ENCODE data around the gene GABARAP. TPM values are rescaled to one million over a fixed set of nuclear protein-coding genes. Genes with fewer than 3 reads are reported as not detected.
A peak's percentile ranks its signal among the peaks of the same experiment; 100 is the strongest.

GABARAP gene
- total RNA-seq, 6 experiments from 2014 or later: 238 to 330 (median 244) TPM

DNA sequence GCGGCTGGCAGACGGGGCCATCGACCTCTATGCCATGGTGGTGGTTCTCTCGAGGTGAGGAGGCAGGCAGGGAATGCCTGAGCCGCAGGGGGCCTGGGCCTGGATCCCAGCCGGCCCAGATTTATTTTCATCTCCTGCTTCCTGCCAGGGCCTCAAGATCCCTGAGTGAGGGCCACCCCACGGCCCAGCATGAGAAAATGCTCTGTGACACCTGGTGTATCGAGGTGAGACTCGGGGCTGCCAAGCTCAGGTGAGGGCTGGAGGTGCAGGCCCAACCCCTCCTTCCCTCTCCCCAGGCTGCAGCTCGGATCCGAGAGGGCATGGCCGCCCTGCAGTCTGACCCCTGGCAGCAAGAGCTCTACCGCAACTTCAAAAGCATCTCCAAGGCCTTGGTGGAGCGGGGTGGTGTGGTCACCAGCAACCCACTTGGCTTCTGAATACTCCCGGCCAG is 17.6 kb downstream of the GABARAP start:
- no peak overlapping the region for H3K4me3 ChIP-seq
- H3K4me1 ChIP-seq: peaks cover 0 to 40% (median 6%) of the 10 kb centered on the region in 4 donors
- 90% methylated on average over 2 of the region's 15 CpGs for WGBS (ENCODE audit: insufficient coverage, low coverage, low lambda C conversion rate, missing lambda C conversion rate)
- TF ChIP-seq, protein P1, sequence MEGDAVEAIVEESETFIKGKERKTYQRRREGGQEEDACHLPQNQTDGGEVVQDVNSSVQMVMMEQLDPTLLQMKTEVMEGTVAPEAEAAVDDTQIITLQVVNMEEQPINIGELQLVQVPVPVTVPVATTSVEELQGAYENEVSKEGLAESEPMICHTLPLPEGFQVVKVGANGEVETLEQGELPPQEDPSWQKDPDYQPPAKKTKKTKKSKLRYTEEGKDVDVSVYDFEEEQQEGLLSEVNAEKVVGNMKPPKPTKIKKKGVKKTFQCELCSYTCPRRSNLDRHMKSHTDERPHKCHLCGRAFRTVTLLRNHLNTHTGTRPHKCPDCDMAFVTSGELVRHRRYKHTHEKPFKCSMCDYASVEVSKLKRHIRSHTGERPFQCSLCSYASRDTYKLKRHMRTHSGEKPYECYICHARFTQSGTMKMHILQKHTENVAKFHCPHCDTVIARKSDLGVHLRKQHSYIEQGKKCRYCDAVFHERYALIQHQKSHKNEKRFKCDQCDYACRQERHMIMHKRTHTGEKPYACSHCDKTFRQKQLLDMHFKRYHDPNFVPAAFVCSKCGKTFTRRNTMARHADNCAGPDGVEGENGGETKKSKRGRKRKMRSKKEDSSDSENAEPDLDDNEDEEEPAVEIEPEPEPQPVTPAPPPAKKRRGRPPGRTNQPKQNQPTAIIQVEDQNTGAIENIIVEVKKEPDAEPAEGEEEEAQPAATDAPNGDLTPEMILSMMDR (IDR thresholded peaks at IDR 0.05): no peak
- TF ChIP-seq POLR2A (IDR thresholded peaks at IDR 0.05): no peak
- H3K9me3 ChIP-seq: no peaks in the 10 kb centered on the region
- DNase-seq (no peak), ATAC-seq (no peak)
- H3K36me3 ChIP-seq: peaks cover 0 to 58% (median 36%) of the 10 kb centered on the region in 4 donors
- H3K27ac ChIP-seq: no peak overlapping the region
- no peaks in the 10 kb centered on the region for H3K27me3 ChIP-seq
- intact Hi-C loops (cut with DNase I): no loop called here

GRCh38 chr17:7224110-7224509 is 18.1 kb downstream of the GABARAP start:
- Histone ChIP-seq H3K4me3 (no peak overlapping the region), H3K27ac (no peak overlapping the region), H3K9me3 (no peaks in the 10 kb centered on the region), H3K27me3 (no peaks in the 10 kb centered on the region), H3K4me1 (peaks cover 0 to 45% (median 8%) of the 10 kb centered on the region in 4 donors), H3K36me3 (peaks cover 0 to 55% (median 32%) of the 10 kb centered on the region in 4 donors)
- ATAC-seq: no peak
- DNase-seq: no peak
- intact Hi-C loops (cut with DNase I): no loop called here
- TF ChIP-seq, protein P1 (IDR thresholded peaks at IDR 0.05): no peak
- TF ChIP-seq POLR2A (IDR thresholded peaks at IDR 0.05): peak; percentile 24
- WGBS (ENCODE audit: insufficient coverage, low coverage, low lambda C conversion rate, missing lambda C conversion rate): 60% methylated on average over 2 of the region's 10 CpGs

DNA sequence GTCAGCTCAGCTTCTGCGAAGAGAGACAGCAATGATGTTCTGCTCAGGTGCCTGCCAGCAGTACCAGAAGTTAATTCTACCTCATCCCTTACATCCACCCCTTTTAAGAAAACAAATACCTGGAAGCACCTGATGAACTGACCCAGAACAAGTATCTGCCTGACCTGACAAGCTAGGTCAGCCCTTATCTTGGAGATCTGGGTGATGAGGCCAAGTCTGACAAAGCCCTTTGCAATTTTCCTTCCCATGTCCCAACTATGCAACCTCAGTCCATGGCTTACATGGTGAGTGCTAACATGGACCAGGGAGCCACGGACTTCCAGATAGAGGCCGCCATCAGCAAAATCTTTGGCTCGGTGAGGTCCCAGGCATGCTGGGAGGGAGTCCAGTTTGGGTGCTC is 18.9 kb downstream of the GABARAP start:
- H3K36me3 ChIP-seq: peaks cover 0 to 52% (median 30%) of the 10 kb centered on the region in 4 donors
- peaks cover 0 to 44% (median 10%) of the 10 kb centered on the region in 4 donors for H3K4me1 ChIP-seq
- no peak overlapping the region for H3K4me3 ChIP-seq
- intact Hi-C loops (cut with DNase I): no loop called here
- no peak for DNase-seq
- ATAC-seq: no peak
- no peak overlapping the region for H3K27ac ChIP-seq
- H3K9me3 ChIP-seq: no peaks in the 10 kb centered on the region
- TF ChIP-seq, protein P1 (IDR thresholded peaks at IDR 0.05): no peak
- no peak for TF ChIP-seq POLR2A (IDR thresholded peaks at IDR 0.05)
- no peaks in the 10 kb centered on the region for H3K27me3 ChIP-seq
- 43% methylated on average over 3 of the region's 4 CpGs for WGBS (ENCODE audit: insufficient coverage, low coverage, low lambda C conversion rate, missing lambda C conversion rate)

- no peak for ATAC-seq
- WGBS (ENCODE audit: insufficient coverage, low coverage, low lambda C conversion rate, missing lambda C conversion rate): 83% methylated on average over 1 of the region's 7 CpGs
- intact Hi-C loops (cut with DNase I): no loop called here
Observed at GRCh38 chr17:7222972-7223292, 19.3 kb downstream of the GABARAP start.

More at GRCh38 chr17:7222972-7223292, 19.3 kb downstream of the GABARAP start:
- H3K27me3 ChIP-seq: no peaks in the 10 kb centered on the region
- peaks cover 0 to 40% (median 10%) of the 10 kb centered on the region in 4 donors for H3K4me1 ChIP-seq
- TF ChIP-seq, protein P1 (IDR thresholded peaks at IDR 0.05): no peak
- TF ChIP-seq POLR2A (IDR thresholded peaks at IDR 0.05): peak; percentile 9
- no peaks in the 10 kb centered on the region for H3K9me3 ChIP-seq
- no peak overlapping the region for H3K27ac ChIP-seq
- DNase-seq: peak in 1 of 3 donors; percentile 28
- peaks cover 0 to 52% (median 30%) of the 10 kb centered on the region in 4 donors for H3K36me3 ChIP-seq
- no peak overlapping the region for H3K4me3 ChIP-seq
